Spleen (tissue), 7 donors: ENCODE data around the gene PHAX.

Source experiments
- POLR2A ChIP-seq, 3 donors: fragments of 450-650 bp; IDR thresholded peaks; one replicate each; pipeline ENCODE4 v1.5.1; 2017; ENCODE audit warnings: antibody characterized with exemption in 3 of 3, mild to moderate bottlenecking in 1 of 3
- POLR2AphosphoS5 ChIP-seq, 3 donors: sonication (generic); formaldehyde crosslinking; IDR thresholded peaks; one replicate each; pipeline ENCODE4 v1.5.1; 2017; ENCODE audit warnings: antibody characterized with exemption in 3 of 3
- TF ChIP-seq, protein P1 (sequence below), 11 experiments: fragments of 200-600 bp in 7 of 11; fragments of 450-650 bp in 4 of 11; sonication (generic) in 4 of 11; IDR thresholded peaks in 8 of 11; conservative IDR thresholded peaks in 3 of 11; 1 replicate in 7 of 11; 2 replicates in 4 of 11; pipeline versions ENCODE4 v1.4.0 to v1.8.0; 2016 to 2021; ENCODE audit warnings: antibody characterized with exemption in 11 of 11, inconsistent platforms in 4 of 11, mild to moderate bottlenecking in 1 of 11
- donor health status: DM: no; HTN: no; CAD: no; lungs with moderate emphysema.
- donor health status: DM: no; HTN: no; CAD: no.
- donor health status: DM: no; HTN: no; CAD: no.

- TF ChIP-seq, protein P1, sequence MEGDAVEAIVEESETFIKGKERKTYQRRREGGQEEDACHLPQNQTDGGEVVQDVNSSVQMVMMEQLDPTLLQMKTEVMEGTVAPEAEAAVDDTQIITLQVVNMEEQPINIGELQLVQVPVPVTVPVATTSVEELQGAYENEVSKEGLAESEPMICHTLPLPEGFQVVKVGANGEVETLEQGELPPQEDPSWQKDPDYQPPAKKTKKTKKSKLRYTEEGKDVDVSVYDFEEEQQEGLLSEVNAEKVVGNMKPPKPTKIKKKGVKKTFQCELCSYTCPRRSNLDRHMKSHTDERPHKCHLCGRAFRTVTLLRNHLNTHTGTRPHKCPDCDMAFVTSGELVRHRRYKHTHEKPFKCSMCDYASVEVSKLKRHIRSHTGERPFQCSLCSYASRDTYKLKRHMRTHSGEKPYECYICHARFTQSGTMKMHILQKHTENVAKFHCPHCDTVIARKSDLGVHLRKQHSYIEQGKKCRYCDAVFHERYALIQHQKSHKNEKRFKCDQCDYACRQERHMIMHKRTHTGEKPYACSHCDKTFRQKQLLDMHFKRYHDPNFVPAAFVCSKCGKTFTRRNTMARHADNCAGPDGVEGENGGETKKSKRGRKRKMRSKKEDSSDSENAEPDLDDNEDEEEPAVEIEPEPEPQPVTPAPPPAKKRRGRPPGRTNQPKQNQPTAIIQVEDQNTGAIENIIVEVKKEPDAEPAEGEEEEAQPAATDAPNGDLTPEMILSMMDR (IDR thresholded peaks at IDR 0.05 in 8 of 11, conservative IDR thresholded peaks at IDR 0.05 in 3 of 11) = no peak
- TF ChIP-seq POLR2A (IDR thresholded peaks at IDR 0.05) (no peak), POLR2AphosphoS5 (IDR thresholded peaks at IDR 0.05) (no peak)
Measured at GRCh38 chr5:126658561-126658960, 57.8 kb downstream of the PHAX start.
